Measurements from ENCODE around the gene KDM4C.
"Not testable (repeated sequence)": the region's sequence is repeated elsewhere in the genome, so short reads cannot be mapped to it uniquely, and the experiment has no call there.

Gene KDM4C

DNA sequence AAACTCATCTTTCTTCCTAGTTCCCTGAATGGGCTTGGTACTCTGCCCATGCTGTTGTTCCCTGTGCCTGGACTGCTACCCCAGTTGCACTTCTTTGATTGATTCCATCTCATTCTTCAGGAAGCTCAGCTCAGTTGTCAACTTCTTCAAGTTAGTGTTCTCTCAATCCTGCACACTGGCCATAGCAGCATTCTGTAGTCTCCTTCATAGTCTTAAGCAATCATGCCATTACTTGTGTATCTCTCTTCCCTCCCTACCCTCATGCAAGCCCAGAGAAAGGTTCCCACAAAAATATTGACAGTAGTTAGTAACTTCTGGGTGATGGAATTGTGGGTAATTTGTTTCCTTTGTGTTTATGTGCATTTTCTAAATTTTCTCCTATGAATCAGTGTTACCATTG, 5.5 kb downstream of the KDM4C start:
- DNase-seq, result no peak

DNA sequence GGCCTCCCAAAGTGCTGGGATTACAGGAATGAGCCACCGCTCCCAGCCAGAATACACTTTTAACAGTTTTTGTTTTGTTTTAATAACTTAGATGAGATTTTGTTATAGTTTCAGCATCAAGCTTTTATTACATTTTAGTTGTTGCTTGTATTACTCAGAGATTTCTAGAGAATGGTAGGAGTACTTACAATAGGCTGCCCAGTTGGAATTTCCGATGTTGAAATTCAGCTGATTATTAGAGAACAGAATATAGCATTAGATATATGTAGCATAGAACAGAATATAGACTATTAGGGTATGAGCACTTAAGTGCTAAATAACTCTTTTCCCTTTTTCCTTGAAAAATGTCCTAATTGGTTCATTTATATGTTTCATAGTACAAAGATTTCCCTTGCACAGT, 6.2 kb downstream of the KDM4C start:
- DNase-seq, result no peak

DNA sequence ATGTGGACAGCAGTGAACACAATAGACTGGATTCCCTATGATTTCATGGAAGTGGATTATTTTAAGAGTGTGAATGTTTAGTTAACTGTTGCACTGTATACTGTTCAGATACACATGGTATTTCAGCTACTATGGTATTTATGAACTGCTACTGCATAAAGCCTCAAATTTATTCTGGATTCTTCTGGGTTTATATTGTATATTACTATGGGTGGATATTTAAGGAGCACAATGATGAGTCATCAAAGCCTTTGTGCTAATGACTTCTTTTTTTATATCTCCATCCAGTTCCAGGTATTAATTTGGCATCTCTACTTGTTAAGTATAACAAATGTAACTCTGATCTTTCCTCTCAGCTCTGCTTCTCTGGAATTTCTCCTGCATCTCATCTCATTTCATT, 6.8 kb downstream of the KDM4C start:
- DNase-seq, result no peak

DNA sequence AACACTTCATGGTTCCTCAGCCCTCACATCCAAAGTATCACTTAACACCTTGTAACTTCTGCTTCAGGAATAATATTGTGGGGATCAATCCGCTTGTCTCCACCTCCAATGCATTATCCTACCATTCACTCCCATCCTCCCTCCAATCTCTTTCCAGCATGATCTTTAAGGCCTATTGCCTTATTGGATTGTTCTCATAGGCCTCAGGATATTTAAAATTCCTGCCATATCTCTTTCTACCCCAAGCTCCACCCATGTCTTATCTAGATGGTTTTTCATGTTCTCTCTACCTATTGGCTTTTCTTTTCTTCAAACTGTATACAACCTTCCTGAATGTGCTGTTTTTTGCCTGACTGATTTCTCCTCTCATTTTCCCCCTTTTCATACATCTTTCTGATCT, 7.2 kb downstream of the KDM4C start:
- DNase-seq, result no peak

DNA sequence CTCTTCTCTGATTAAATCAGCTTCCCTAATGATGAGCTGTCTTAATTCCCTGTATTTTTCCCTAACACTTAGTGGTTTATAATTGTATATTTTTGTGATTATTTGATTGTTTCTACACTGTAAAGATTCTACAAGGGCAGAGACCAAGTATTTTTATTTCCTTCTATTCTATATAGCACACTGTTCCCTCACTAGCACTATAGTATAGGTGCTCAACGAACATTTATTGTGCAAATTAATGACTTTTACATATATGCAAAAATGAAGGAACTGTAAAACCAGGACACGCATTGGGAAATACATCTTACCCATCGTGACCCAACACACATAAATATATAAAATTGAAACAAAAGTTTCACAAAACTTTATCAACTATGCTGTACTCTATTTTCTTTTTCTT, 7.6 kb downstream of the KDM4C start:
- DNase-seq, result no peak

DNA sequence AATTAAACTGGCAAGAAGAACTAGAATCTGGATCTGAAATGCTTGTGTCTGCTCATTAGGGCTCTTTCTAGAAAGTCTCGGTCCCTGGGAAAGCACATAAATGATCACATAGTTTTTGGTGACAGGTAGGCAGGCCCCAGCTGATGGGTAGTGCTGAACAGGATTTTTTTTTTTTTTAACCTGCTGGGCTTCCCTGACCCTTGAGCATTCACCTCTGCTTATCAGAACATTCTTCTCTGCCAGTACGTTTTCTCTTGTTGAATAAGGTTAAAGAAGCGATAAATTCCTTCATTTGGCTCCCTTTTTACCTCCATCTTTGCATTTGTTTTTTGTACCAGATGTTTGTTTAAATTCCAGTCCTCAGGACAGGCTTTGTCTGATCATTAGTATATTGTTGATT, 8.8 kb downstream of the KDM4C start:
- no peak for DNase-seq

DNA sequence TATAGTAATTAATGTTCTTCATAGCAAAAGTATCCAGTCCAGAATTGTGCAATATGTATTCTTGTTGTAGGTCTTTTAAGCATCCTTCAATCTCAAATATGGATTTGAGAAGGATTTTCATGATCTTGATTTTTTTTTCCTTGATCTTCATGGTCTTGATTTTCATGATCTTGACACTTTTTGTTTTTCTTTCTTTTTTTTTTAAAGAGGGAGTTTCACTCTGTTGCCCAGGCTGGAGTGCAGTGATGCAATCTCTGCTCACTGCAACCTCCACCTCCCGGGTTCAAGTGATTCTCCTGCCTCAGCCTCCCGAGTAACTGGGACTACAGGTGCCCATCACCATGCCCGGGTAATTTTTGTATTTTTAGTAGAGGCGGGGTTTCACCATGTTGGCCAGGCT, 10.8 kb downstream of the KDM4C start:
- not testable (repeated sequence) for DNase-seq

DNA sequence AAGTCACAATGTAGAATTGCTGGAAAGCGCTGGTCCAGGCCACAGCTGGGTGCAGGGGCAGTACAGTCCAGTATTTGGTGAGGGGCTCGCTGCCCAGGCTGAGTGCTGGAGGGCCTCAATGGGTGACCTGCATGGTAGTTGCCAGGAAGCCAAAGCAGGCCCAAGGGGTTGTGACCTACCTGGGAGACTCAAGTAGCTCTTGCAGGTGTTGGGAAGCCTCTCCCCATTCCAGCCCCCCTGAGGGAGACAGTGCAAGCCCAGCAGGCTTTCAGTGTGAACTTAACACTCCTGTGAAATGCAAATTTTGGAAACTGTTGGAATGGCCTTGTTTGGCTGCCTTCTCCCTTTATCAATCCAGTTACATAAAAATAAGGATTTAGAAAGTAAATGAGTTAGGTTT, 13.9 kb downstream of the KDM4C start:
- no peak for DNase-seq

DNA sequence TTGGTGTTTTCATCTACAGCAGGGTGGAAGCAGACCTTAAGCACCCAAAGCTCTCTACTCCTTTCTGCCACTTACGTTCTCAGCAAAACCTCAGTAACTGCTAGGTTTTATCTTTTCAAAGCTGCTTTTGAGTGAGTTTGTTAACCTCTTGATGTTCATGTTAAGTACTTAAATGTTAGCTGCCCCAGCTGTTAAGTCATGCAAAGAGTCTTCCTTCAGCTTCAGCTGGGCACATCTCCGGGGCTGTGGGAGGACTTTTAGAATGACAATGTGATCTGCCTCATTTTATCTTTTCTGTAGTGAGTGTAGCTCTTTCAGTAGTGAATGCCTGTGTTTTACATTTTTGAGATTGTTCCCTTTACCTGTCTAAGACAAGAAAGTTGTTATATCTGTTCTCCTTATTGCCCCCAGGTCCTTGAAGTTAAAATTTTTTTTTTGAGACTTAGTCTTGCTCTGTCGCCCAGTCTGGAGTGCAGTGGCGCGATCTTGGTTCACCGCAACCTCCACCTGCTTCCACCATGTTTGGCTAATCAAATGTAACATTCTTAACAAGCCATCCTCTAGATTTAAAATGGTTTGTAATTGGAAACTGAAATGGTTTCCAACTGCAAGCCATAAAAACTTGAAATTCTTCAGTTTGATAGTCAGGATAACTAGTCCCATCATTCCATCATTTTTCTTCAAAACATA, 19.6 kb downstream of the KDM4C start:
- no peak for DNase-seq

DNA sequence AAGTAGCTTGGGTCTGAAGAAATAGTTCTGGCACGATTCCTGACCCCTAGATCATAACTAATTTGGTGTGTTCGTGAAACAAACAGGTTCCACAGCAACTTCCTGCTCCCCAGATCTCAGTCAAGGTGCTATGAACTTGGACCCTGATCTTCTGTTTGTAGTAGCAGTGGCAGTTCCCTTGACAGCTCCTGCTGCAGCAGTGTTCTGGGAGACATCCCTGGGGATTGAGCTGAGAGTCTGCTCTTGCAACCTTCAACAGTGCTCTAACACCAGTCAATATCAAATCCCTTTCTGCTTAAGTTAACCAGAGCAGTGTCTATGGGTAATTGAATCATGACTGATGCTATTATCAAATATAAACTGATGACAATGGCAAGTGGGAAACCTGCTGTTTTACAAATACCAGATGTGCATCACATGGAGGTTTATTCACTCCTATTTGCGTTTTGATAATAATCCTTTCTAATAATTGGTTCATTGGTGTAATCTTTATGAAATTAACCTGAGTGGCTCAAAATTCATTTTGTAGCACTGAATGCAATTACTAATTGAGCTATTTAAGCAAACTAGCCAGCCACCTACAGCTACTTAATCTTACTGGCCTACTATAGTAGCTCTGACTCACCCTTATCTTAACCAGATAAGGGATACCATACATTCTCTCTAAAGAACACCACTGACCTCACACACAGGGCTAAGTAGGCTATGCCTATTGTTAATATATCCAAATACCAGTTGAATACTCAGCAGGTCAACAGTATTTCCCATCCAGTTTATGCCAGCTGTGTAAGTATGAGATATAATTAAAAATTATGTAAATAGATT, 21.9 kb downstream of the KDM4C start:
- no peak for DNase-seq

DNA sequence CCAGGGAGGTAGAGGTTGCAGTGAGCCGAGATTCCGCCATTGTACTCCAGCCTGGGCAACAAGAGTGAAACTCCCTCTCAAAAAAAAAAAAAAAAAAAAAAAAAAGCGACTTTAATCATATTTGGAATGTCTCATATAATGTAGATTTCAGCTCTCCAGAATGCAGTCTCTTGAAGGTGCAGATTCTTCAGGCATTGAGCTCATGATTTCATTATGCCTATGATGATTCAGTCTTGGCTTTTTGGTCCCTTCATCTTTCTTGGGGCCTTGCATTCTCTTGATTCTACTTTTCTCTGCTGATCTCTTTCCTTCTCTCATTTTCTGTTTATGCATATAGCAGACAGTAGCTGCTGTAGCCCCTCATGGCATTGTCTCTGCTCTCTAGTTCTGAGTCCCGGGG, 22.9 kb downstream of the KDM4C start:
- no peak for DNase-seq

DNA sequence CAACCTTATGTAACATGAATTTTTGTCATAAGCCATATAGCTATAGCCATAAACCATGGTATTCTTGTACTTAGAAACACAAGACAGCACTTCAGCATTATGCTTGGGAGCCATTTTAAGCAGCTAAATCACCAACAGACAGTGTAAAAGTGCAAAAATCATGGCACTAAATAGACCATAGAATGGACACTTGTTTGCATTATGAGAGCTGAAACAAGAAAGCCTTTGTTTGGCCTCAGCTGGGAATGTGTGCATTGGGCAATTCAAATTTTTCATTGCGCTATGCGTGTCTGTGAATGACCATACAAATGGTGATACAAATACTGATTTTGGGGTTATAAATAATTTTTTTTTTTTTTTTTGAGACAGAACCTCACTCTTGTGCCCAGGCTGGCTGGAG, 23.7 kb downstream of the KDM4C start:
- DNase-seq, result peak in 21 of 58 donors; percentile 1 to 82 (median 15)

DNA sequence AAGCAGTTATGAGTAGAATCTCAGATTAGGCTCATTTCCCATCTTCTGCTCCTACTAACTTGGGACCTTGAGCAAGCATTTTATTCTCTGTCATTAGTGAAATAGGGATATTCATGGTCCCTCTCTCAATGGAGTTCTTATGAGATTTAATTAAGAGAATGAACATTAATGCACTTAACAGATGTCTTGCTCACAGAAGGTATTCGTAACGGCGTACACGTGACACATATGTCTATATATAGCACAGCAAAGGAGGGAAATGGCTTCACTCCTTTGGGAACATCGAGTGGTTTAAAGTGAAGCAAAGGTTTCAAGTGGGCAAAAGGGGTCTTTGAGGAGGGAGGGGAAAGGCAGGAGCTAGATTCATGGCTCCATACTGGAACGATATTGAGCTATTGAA, 24.6 kb downstream of the KDM4C start:
- DNase-seq, result no peak

DNA sequence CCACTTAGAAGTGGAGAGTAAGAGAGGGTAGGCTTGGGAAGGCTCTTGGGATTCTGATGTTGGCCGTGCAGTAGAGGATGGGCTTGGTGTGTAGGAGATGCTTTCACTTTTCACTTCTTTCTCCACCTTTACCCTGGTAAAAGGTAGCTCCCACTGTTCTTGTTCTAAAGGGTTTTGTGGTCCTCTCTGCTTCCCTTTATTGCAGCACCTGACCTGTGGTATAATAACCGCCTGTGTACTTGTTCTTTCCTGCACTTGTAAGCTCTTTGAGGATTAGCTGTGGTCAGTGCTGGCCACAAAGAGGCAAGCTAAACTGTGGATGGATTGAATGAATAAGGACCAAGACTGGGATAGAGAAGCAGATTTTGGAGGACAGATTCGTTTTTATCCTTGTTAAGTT, 25.2 kb downstream of the KDM4C start:
- DNase-seq, result no peak

DNA sequence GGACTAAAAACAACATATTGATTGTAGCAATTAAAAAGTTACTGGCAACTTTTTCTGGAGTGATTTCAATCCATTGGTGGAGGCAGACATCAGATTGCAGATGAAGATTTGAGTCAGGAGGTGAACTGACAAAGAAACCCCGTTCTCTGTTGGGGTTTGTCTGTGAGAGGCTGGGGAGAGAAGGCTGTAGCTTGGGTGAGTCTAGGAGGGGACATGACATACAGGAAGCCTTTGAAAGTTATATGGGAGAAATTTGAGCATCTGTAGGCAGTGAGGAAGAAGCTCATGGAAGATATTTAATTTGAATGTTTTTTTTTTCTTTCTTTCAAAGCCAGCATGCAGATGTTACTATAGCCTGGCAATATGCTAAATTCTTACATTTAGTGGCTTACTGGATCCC, 26.0 kb downstream of the KDM4C start:
- no peak for DNase-seq

DNA sequence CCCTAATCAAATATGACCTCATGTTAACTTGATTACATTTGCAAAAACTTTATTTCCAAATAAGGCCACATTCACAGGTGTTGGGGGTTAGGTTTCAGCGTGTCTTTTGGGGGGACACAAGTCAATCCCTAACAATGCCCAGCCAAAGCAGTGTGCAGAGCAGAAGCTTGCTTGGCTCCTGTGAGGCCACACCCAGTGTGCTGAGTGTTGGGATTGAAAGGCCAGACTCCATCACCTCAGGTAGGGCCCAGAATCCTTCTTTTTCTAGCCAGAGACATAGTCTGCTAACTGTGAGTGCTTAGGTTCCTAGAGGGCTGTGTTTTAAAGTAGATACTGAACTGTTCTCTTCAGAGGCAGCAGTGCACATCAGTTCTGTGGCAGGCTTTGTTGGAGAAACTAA, 27.9 kb downstream of the KDM4C start:
- no peak for DNase-seq

DNA sequence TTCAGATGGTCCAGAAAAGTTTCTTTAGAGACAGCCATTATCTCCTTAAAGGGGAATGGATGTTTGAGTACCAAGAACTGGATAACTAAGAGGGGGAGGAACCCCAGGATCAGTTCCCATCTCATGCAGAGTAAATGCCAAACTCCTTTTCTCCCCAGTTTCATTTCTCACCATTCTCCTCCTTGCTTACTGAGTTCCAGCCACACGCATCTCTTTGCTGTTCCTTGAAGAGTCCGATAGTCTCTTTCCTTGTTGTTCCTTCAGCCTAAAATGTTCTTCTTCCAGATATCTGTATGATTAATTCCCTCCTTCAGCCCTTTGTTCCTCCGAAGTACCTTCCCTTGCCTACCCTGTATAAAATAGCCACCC, 30.0 kb downstream of the KDM4C start:
- DNase-seq, result no peak

DNA sequence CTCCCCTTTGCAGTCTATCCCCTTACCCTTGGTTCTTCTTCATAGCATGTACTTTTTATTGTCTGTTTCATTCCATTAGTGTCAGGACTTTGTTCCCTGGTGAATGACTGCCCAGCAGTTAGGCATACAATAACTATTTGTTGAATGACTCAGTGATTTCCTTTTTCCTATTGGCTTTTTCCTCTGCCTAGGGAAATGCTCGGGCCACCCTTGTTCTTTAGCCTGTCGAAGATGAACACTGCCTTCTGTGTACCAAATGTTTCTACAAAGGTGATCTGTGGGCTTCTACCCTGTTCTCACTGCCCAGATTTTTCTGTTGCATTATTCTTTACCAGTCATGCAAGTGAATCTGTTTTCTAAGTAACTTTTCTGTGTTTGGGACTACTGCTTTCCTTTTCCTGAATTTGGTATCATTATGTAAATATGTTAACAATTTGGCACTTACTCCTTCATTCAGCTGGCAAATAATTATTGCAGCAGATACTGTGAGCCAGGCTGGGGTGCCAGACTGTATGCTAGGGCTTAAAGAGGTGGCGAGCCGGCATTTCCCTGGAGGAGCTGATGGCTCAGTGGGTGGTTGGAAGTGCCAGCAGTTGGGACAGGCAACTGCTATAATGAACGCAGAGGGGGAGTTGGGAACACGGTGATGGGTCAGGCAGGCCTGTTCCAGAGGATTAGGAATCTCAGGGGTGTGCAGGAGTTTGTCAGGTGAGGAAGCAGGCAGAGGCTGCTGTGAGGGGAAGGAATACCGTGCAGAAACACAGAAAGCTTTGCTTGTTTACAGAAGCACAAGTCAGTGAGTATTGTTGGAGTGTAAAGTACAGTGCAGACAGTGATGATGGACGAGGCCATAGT, 30.6 kb downstream of the KDM4C start:
- peak in 40 of 58 donors; percentile 4 to 60 (median 19) for DNase-seq

DNA sequence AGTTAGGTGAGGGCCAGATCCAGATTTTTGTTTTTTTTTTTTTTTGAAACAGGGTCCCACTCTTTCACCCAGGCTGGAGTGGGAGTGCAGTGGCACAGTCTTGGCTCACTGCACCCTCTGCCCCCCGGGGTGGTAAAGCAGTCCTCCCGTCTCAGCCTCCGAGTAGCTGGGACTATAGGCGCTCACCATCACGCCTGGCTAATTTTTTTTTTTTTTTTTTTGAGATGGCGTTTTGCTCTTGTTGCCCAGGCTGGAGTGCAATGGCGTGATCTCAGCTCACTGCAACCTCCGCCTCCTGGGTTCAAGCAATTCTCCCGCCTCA, 31.2 kb downstream of the KDM4C start:
- DNase-seq, result not testable (repeated sequence)

DNA sequence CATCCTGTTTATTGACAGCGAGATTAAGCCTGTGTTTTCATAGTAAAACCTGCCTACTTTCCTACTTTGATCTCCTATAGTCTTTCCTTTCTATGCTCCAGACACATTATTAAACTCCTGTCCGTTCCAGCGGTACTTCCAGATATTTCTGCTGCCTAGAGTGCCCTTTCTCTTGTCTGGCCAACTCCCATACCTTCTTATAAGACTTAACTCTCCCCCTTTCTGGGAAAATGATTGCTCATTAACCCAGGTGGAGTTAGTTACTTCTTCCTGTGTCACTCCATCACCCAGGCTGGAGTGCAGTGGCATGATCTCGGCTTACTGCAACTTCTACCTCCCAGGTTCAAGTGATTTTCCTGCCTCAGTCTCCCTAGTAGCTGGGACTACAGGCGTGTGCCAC, 33.1 kb downstream of the KDM4C start:
- no peak for DNase-seq

DNA sequence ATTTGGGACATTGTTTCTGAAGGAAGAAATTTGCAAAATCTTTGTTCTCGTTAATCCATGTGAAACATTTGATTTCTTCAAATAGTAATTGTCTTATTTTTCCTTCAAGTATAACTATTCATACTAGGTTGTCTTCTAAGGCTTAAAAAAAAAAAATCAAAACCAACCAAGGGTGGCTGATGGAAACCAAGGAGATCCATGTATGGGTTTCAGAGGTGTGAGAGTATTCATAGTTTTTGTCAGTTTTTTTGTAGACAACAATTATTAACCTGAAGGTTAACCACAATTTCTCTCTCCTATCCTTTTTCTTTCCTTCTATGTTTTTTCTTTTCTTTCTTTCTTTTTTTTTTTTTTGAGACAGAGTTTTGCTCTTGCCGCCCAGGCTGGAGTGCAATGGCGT, 35.4 kb downstream of the KDM4C start:
- no peak for DNase-seq

DNA sequence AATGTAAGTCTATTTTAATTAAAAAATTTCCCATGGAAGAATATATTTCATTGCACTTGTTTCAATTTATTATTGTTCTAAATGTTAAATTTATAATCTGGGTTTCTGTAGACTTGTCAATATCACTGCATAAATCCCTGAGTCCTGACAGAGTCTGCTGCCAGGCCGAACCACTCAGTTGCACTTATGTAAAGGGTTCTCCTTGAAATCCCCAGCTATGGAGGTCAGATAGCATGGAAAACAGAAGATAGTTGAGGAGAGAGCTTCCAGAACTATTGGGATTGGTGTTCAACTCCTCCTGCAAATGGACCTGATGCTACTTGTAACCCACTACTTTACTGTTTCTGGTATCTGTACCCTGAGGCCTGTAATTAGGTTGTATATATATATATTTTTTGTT, 37.2 kb downstream of the KDM4C start:
- DNase-seq, result no peak
